Measurements from ENCODE around the gene AHCY.

DNA sequence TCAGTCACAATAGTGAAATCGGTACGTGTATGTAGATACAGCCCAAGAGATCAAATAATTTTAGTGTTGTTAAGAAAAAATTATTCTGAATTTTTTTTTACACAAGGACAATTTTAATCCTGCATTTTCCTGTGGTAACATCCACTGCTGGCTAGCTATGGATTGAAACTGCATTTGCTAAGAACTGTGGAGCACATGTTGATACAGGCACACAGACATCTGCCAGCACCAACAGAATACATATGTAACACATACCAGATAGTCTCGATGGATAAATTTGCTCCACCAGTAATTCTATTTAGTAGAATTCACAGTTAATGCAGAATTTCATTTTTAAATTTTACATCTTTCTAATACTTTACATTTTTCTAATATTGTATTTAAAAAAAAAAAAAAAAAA is 59.8 kb downstream of the AHCY start:
- TF ChIP-seq, protein P1, sequence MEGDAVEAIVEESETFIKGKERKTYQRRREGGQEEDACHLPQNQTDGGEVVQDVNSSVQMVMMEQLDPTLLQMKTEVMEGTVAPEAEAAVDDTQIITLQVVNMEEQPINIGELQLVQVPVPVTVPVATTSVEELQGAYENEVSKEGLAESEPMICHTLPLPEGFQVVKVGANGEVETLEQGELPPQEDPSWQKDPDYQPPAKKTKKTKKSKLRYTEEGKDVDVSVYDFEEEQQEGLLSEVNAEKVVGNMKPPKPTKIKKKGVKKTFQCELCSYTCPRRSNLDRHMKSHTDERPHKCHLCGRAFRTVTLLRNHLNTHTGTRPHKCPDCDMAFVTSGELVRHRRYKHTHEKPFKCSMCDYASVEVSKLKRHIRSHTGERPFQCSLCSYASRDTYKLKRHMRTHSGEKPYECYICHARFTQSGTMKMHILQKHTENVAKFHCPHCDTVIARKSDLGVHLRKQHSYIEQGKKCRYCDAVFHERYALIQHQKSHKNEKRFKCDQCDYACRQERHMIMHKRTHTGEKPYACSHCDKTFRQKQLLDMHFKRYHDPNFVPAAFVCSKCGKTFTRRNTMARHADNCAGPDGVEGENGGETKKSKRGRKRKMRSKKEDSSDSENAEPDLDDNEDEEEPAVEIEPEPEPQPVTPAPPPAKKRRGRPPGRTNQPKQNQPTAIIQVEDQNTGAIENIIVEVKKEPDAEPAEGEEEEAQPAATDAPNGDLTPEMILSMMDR (IDR thresholded peaks at IDR 0.05 in 2 of 3, conservative IDR thresholded peaks at IDR 0.05 in 1 of 3; ENCODE audit: borderline replicate concordance in 1 of 3, insufficient read depth in 1 of 3, low read depth in 2 of 3, low read length in 2 of 3) = no peak
- TF ChIP-seq REST (IDR thresholded peaks at IDR 0.05; ENCODE audit: low read depth) = no peak
- no peak for TF ChIP-seq JUND (IDR thresholded peaks at IDR 0.05)
- TF ChIP-seq POLR2AphosphoS5 (IDR thresholded peaks at IDR 0.05; ENCODE audit: low read depth, low read length) = no peak
- no peak for TF ChIP-seq ZNF274 (IDR thresholded peaks at IDR 0.05; ENCODE audit: low read depth, low read length)
- no peak for TF ChIP-seq RAD21 (IDR thresholded peaks at IDR 0.05; ENCODE audit: low read depth)

Data from HCT116 (cell line).